GM12872 (cell line): ENCODE data around the gene NEK2.

Experiments used
- TF ChIP-seq, protein P1 (sequence below): IDR thresholded peaks from 3 replicates; pipeline ENCODE4 v1.5.1; 2011; ENCODE audit warnings: low read depth, mild to moderate bottlenecking, low read length, moderate library complexity; ENCODE audit not compliant: insufficient read depth

NEK2 gene

DNA sequence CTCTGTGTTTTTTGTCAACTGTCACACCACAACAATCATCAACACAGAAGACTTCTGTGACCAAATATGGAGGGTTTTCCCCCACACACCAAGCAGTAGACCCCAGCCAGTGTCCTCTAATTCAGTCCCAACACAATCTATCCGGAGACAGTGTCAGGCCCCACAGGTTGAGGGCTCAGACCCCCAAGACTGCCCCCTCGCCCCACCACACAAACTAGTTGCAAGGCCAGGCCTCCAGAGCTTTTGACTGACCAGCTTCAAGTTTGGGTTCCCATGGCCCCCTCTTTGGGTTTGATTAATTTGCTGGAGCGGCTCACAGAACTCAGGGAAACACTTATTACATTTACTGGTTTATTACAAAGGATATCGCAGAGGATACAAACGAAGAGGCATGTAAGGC is 37.2 kb downstream of the NEK2 start:
- TF ChIP-seq, protein P1, sequence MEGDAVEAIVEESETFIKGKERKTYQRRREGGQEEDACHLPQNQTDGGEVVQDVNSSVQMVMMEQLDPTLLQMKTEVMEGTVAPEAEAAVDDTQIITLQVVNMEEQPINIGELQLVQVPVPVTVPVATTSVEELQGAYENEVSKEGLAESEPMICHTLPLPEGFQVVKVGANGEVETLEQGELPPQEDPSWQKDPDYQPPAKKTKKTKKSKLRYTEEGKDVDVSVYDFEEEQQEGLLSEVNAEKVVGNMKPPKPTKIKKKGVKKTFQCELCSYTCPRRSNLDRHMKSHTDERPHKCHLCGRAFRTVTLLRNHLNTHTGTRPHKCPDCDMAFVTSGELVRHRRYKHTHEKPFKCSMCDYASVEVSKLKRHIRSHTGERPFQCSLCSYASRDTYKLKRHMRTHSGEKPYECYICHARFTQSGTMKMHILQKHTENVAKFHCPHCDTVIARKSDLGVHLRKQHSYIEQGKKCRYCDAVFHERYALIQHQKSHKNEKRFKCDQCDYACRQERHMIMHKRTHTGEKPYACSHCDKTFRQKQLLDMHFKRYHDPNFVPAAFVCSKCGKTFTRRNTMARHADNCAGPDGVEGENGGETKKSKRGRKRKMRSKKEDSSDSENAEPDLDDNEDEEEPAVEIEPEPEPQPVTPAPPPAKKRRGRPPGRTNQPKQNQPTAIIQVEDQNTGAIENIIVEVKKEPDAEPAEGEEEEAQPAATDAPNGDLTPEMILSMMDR: no peak

DNA sequence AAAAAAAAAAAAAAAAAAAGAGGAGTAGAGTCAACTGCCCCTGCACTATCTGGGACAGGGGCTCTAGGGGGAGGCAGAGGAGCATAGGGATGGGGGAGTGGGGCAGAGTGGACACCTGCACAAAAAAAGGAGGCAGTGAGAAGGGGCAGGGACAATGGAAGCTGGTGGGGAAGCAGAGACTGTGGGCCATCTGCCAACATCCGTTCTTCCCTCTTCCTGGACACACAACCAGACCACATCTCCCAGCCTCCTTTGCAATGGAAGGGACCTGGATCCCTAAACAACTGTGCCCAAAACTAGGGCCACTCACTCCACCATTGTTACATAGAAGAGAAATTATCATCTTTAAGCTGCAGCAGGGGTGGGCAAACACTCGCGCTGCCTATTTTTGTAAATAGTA is 38.4 kb downstream of the NEK2 start:
- TF ChIP-seq, protein P1: no peak

DNA sequence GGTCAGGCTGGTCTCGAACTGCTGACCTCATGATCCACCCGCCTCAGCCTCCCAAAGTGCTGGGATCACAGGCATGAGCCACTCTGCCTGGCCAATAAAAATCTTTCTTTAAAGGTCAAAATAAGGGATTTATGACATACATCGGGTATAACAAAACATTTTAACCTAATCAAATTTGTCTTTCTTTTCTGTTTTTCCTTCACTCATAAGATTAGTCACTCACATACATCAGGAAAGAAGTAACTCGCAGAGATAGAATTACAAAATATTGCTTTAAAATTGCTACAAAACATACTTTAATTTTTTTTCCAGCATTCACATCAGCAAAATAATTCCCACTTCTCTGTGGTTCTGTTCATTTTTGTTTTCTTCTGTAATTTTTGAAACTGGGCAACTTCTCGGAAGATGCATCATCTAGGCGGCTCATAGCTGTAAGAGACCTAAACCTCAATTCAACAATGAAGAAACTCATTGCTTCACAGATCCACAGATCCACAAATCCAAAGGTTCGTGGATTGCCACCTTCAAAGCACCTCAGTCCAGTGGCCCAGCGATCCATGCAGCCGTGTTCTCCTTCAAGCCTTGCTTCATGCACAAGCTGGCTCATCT is 39.7 kb downstream of the NEK2 start:
- TF ChIP-seq, protein P1: no peak

DNA sequence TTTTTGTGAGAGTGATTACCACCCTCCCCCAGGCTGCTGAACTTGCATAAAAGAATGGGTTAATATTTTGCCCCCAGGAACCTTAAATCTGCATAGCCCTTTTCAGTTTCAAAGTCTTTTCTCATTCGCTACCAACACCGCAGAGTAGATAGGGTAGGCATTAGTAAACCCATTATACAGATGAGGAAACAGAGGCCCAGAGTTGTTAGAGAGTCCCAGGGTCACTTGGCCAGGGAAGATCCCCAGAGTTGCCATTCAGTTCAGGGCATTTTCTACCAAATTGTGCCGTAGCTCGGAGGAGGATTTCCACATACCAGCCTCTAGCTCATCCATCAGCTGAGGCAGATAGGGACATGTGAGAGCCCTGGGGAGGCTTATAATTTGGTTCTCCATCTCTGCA is 40.5 kb downstream of the NEK2 start:
- TF ChIP-seq, protein P1: no peak

DNA sequence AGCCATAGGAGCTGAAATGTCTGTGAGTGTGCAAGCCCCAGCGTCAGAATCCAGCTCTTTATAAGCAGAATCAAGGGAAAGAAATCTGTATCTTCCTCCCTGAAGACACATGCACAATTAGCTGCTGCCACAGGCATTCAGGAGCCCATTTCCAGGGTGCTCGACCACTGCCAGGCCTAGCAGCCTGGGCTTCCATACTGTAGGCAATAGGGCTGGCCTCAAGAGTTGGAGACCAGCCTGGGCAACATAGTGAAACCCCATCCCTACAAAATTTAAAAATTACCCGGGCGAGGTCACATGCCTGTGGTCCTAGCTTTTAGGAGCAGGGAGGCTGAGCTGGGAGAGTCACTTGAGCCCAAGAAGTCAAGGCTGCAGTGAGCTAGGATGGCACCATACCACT is 41.0 kb downstream of the NEK2 start:
- TF ChIP-seq, protein P1: no peak

DNA sequence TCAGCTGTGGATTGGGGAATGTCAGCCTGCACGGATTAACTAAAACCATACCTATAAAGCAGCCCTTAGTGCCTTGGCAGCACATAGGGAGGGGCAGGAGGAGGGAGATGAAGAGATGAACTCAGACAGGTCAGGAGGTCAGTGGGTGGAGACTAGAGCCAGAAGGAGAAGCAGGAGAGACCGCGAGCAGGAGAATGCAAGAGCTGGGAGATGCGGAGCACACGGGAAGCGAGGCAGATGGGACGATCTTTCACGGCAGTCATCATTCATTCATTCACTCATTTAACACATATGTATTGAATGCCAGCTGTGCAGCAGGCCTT is 41.9 kb downstream of the NEK2 start:
- TF ChIP-seq, protein P1: no peak

DNA sequence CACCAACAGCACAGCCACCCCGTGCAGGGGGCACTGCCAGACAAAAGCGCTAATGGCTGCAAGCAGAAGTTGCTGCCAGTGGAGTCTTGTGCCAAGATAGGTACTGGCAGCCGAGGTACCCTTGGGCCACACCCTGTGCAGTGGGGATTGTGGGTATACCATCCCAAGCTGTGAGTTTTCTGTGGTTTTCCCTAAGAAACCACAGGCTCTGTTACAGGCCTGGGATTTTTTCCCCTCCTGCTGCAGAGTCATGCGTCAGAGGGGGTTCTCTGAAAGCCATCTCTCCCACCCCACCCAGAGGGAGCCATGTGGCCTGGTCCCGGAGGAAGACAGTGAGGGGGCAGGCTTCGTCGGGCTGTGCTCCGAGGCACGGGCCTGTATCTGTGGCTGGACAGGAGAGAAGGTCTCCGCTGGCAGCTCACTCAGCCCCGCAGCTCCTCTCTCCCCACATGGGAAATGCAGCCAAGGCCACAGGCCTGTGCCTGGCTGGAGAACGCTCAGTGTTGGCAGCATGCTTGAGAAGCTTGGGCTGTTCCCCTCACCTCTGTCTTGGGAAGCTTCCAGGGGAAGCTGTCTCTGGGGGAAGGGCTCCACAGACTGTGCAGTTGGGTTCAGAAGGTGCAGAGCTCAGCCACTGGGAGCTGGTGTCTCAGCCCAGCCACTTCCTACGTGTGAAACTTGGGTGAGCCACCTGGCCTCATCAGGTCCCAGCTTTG is 42.5 kb downstream of the NEK2 start:
- TF ChIP-seq, protein P1: no peak
